MCF 10A (cell line): Measurements from ENCODE around the gene PCTP. TPM values are rescaled to one million over a fixed set of nuclear protein-coding genes. Genes with fewer than 3 reads are reported as not detected.

Source experiments
- BruUV-seq: library from RNA; stranded (reverse); fragments of 400-500 nt; replicated peaks from 2 replicates; lab custom pipeline; 2021; lab: Mats Ljungman, UMichigan
- CTCF ChIA-PET: fragments of 300-600 bp; sonication (Branson Sonifier 250); formaldehyde crosslinking; extraction: SDS; loops from one replicate; lab custom pipeline; 2021; ENCODE audit warnings: antibody characterized with exemption, inconsistent platforms; lab: Yijun Ruan, JAX
- POLR2A ChIA-PET: fragments of 300-600, 350-650 bp; sonication (Branson Sonifier 250); formaldehyde crosslinking; extraction: SDS; loops from one replicate; lab custom pipeline; 2020; ENCODE audit warnings: antibody characterized with exemption, inconsistent platforms; lab: Yijun Ruan, JAX
- DNase-seq: peaks from one replicate; pipeline ENCODE4 v3.0.0-alpha.2; 2018; ENCODE audit not compliant: unreplicated experiment
- H3K27ac Mint-ChIP-seq: one replicate; pipeline ENCODE4 v1.8.0; 2022; ENCODE audit warnings: mild to moderate bottlenecking, low read depth, mixed read lengths; ENCODE audit not compliant: unreplicated experiment
- H3K27me3 Mint-ChIP-seq: one replicate; pipeline ENCODE4 v1.8.0; 2022; ENCODE audit warnings: mixed read lengths; ENCODE audit not compliant: insufficient read depth, unreplicated experiment
- H3K36me3 Mint-ChIP-seq: one replicate; pipeline ENCODE4 v1.8.0; 2022; ENCODE audit warnings: mild to moderate bottlenecking, moderate library complexity, mixed read lengths; ENCODE audit not compliant: insufficient read depth, unreplicated experiment
- H3K4me1 Mint-ChIP-seq: one replicate; pipeline ENCODE4 v1.8.0; 2022; ENCODE audit warnings: mixed read lengths; ENCODE audit not compliant: insufficient read depth, unreplicated experiment
- H3K4me3 Mint-ChIP-seq: one replicate; pipeline ENCODE4 v1.8.0; 2022; ENCODE audit warnings: mild to moderate bottlenecking, moderate library complexity, mixed read lengths; ENCODE audit not compliant: unreplicated experiment
- H3K9me3 Mint-ChIP-seq: one replicate; pipeline ENCODE4 v1.8.0; 2022; ENCODE audit warnings: mixed read lengths; ENCODE audit not compliant: unreplicated experiment
- intact Hi-C: fragments of 100-400 bp; cut with micrococcal nuclease; formaldehyde crosslinking; loops from 2 replicates; pipeline ENCODE4 v1.14.1; 2022
- total RNA-seq: library from RNA; stranded (reverse); gene quantifications from 2 replicates; pipeline ENCODE4 v1.2.3, GENCODE V29; 2022
- TF ChIP-seq, protein P1 (sequence below): fragments of 200-600 bp; IDR thresholded peaks from one replicate; pipeline ENCODE4 v1.8.0; 2022; ENCODE audit warnings: antibody characterized with exemption, mild to moderate bottlenecking; ENCODE audit not compliant: unreplicated experiment

PCTP gene
- total RNA-seq, 1 experiment from 2014 or later, result 10.2 TPM

DNA sequence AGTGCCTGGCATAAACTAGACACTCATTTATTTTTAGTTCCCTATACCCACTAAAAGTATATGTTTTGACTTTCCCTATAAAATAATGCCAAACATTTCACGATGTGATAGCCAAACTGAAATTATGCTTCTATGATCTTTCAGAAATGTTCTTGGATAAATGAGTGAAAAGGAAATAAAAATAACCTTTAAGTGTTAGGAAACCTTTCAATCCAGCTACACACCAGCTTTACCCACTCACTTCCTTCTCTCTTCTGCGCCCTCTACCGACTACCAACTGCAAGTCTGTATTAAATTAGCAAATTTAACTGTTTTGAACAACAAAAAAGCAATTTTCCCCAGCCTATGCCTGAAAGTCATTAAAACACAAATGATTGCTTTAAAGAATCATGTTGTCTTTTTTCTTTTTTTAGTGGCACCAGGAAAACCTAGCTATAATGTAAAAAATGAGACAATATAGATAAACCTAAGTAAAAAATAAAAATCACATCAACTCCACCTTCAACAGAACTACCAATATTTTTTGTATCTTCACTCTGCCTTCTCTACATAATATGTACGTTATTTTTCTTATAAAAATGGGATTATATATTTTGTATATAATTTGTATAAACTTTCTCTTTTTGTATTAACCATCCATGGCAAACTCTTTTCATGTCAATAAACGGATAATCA is 15.0 kb upstream of the PCTP start:
- intact Hi-C loops, result no loop called here
- H3K9me3 Mint-ChIP-seq, result no peaks in the 10 kb centered on the region

DNA sequence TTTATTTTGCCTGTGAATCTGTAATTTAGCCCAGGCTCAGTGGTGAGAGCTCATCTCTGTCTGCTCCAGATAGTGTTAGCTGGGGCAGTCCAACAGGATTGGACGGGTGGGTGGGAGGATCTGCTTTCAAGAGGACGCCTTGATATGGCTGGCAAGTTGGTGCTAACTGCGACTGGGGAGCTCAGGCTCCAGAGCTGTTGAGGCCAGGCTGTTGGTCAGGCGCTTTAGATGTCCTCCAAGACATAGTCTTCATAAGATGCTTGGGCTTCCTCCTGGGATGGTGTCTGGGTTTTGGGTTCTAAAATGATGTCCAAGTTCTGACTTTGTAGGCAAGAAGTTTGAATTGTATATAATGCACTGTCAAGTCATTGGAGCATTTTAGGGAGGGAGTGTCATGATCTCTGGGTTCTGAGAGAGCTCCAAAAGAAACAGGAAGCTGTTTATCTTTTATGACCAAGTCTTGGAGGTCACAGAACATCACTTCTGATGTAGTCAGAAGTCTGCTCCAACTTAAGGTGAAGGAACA is 12.8 kb upstream of the PCTP start:
- intact Hi-C loops, result no loop called here
- ChIA-PET CTCF (interaction anchor here (1.3 kb wide), 1 partner anchor 19 kb away, joined by 3 read pairs; no protein-coding TSS in a partner anchor), POLR2A (interaction anchor here (0.5 to 1.0 kb wide), 3 partner anchors 13 to 304 kb away, joined by 3 read pairs; partner anchors contain the start of gene PCTP)
- peaks cover under 1% of the 10 kb centered on the region for H3K36me3 Mint-ChIP-seq
- H3K27ac Mint-ChIP-seq, result no peak overlapping the region
- H3K27me3 Mint-ChIP-seq, result no peaks in the 10 kb centered on the region
- TF ChIP-seq, protein P1, sequence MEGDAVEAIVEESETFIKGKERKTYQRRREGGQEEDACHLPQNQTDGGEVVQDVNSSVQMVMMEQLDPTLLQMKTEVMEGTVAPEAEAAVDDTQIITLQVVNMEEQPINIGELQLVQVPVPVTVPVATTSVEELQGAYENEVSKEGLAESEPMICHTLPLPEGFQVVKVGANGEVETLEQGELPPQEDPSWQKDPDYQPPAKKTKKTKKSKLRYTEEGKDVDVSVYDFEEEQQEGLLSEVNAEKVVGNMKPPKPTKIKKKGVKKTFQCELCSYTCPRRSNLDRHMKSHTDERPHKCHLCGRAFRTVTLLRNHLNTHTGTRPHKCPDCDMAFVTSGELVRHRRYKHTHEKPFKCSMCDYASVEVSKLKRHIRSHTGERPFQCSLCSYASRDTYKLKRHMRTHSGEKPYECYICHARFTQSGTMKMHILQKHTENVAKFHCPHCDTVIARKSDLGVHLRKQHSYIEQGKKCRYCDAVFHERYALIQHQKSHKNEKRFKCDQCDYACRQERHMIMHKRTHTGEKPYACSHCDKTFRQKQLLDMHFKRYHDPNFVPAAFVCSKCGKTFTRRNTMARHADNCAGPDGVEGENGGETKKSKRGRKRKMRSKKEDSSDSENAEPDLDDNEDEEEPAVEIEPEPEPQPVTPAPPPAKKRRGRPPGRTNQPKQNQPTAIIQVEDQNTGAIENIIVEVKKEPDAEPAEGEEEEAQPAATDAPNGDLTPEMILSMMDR, result no peak
- peaks cover 31% of the 10 kb centered on the region for H3K4me1 Mint-ChIP-seq
- no TSS peak for BruUV-seq
- no peak overlapping the region for H3K4me3 Mint-ChIP-seq
- no peaks in the 10 kb centered on the region for H3K9me3 Mint-ChIP-seq
- no peak for DNase-seq

More for the DNA sequence above, 15.0 kb upstream of the PCTP start:
- no peak overlapping the region for H3K27ac Mint-ChIP-seq
- POLR2A ChIA-PET, result interaction anchor here (0.6 to 3.1 kb wide), 6 partner anchors 7 to 623 kb away, joined by 3 to 18 read pairs (median 4); partner anchors contain the start of gene PCTP
- TF ChIP-seq, protein P1, result peak; percentile 50
- peaks cover 5% of the 10 kb centered on the region for H3K36me3 Mint-ChIP-seq
- no peak overlapping the region for H3K4me3 Mint-ChIP-seq
- CTCF ChIA-PET, result interaction anchor here (0.5 to 5.1 kb wide), 28 partner anchors 8 to 499 kb away, joined by 3 to 46 read pairs (median 4); partner anchors contain the start of genes PCTP and TMEM100
- DNase-seq, result peak; percentile 69
- BruUV-seq, result no TSS peak
- peaks cover 41% of the 10 kb centered on the region for H3K4me1 Mint-ChIP-seq
- H3K27me3 Mint-ChIP-seq, result no peaks in the 10 kb centered on the region

DNA sequence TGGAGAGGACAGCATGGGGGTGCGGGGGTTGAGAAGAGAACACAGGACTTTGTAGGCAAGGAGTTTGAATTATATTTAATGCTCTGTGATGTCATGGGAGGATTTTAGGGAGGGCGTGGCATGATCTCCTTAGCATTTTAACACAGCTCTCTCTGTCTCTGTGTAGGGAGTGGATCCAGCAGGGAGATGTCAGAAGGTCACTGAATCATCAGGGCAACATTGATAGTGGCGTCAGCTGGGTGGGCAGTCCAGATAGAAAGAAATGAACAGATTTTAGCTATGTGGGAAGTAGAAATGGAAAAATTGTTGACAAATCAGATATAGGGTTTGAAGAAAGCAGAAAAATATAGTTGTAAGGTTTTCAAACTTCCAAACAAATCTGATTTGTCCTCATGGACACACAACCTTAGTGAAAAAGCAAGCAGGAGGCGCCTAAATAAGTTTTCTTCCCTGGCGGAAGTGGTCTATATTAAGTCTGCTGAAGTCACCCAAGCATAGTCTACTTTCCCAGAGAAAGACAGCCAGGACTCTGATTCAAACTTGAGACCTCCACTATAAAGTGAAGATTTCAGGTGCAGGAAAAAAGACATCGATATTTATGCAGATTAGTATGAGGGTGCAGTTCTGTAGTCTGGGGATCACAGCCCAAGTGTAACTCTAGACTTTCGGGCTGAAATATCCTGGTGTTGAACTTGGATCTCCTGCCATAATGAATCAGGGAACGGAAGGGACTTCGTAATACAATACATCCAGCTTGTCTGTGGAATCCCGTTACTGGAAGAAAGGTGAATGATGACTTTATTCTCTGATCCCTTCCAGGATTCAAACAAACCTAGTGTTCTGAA is 10.1 kb upstream of the PCTP start:
- Mint-ChIP-seq H3K36me3 (no peaks in the 10 kb centered on the region), H3K4me3 (no peak overlapping the region), H3K9me3 (no peaks in the 10 kb centered on the region), H3K4me1 (peaks cover 21% of the 10 kb centered on the region), H3K27ac (no peak overlapping the region), H3K27me3 (no peaks in the 10 kb centered on the region)
- ChIA-PET CTCF (interaction anchor here (0.6 to 2.0 kb wide), 4 partner anchors 10 to 594 kb away, joined by 3 to 7 read pairs (median 6); partner anchors contain the start of gene PCTP), POLR2A (interaction anchor here (0.7 kb wide), 1 partner anchor 57 kb away, joined by 3 read pairs; no protein-coding TSS in a partner anchor)
- no TSS peak for BruUV-seq
- intact Hi-C loops, result no loop called here
- no peak for DNase-seq
- TF ChIP-seq, protein P1, result no peak

DNA sequence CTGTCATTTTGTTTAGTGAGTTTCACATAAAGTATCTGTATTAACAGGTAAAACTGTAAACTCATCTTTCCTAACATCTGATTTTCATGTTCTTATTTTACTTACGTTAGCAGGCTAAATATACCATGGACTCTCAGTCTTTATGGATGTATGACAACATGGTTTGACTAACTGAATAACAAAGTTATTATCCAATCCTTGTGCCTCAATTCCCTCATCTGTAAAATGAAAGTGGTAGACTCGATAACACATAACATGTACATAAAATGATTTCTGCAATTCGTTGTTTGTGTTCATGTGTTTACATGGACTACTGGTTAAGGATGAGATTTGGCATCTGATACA is 9.5 kb upstream of the PCTP start:
- Mint-ChIP-seq H3K27ac (no peak overlapping the region), H3K27me3 (no peaks in the 10 kb centered on the region), H3K9me3 (no peaks in the 10 kb centered on the region), H3K36me3 (no peaks in the 10 kb centered on the region), H3K4me3 (no peak overlapping the region), H3K4me1 (peaks cover 21% of the 10 kb centered on the region)
- BruUV-seq, result no TSS peak
- ChIA-PET POLR2A (no interaction called here), CTCF (interaction anchor here (0.7 to 2.3 kb wide), 4 partner anchors 10 to 32 kb away, joined by 3 to 9 read pairs (median 6); partner anchors contain the start of gene PCTP)
- no peak for DNase-seq
- TF ChIP-seq, protein P1, result no peak
- intact Hi-C loops, result no loop called here
